MM.1S (cell line): ENCODE results near the gene CTNNA2.
"Not testable (repeated sequence)": the region's sequence is repeated elsewhere in the genome, so short reads cannot be mapped to it uniquely, and the experiment has no call there.

Experiments used
- EZH2 ChIP-seq: fragments of 300-600 bp; sonication (generic); optimal IDR thresholded peaks from 2 replicates; pipeline ENCODE3; 2017; ENCODE audit warnings: low read depth, mild to moderate bottlenecking, antibody characterized with exemption, low read length, mixed read lengths
- TF ChIP-seq, protein P1 (sequence below): fragments of 300-600 bp; sonication (generic); IDR thresholded peaks from 2 replicates; pipeline ENCODE4 v1.5.1; 2016; ENCODE audit warnings: antibody characterized with exemption, low read length, mixed read lengths

DNA sequence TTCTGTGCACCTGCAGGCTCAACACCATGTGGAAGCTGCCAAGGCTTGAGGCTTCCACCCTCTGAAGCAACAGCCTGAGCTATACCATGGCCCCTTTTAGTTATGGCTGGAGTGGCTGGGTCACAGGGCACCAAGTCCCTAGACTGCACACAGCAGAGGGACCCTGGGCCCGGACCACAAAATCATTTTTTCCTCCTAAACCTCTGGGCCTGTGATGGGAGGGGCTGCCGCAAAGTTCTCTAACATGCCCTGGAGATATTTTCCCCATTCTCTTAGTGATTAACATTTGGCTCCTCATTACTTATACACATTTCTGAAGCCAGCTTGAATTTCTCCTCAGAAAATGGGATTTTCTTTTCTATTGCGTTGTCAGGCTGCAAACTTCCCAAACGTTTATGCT lies 691.1 kb downstream of the CTNNA2 start:
- TF ChIP-seq, protein P1, sequence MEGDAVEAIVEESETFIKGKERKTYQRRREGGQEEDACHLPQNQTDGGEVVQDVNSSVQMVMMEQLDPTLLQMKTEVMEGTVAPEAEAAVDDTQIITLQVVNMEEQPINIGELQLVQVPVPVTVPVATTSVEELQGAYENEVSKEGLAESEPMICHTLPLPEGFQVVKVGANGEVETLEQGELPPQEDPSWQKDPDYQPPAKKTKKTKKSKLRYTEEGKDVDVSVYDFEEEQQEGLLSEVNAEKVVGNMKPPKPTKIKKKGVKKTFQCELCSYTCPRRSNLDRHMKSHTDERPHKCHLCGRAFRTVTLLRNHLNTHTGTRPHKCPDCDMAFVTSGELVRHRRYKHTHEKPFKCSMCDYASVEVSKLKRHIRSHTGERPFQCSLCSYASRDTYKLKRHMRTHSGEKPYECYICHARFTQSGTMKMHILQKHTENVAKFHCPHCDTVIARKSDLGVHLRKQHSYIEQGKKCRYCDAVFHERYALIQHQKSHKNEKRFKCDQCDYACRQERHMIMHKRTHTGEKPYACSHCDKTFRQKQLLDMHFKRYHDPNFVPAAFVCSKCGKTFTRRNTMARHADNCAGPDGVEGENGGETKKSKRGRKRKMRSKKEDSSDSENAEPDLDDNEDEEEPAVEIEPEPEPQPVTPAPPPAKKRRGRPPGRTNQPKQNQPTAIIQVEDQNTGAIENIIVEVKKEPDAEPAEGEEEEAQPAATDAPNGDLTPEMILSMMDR = not testable (repeated sequence)
- not testable (repeated sequence) for TF ChIP-seq EZH2
